NCI-H1694 treated with DMSO at 0.1 percent for 48 hours (cell line): ENCODE data around the gene PMPCB.

ENCODE experiments used
- DNase-seq: peaks from one replicate; lab custom pipeline; 2025; lab: John Stamatoyannopoulos, UW

The PMPCB gene

DNA sequence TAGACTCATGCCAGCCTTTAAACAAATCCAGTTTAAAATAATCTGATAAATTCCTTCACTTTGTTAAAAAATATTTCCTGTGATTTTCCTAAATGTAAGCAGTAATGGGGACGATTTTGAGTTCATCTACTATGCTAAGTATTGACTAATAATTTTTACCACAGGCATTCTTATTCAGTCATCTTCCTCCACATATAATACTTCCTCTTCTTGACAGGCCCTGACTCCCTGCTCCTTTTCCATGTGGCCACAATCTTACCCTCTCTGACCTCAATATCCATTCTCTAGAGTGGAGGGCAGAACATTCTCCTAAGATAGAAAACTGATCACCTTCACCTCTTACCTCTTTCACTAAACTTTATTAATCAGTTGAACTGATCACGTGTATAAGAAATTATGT lies 39.5 kb downstream of the PMPCB start:
- DNase-seq: no peak

- no peak for DNase-seq
These were observed 41.6 kb downstream of the PMPCB start for GRCh38 chr7:103338864-103339263.

DNA sequence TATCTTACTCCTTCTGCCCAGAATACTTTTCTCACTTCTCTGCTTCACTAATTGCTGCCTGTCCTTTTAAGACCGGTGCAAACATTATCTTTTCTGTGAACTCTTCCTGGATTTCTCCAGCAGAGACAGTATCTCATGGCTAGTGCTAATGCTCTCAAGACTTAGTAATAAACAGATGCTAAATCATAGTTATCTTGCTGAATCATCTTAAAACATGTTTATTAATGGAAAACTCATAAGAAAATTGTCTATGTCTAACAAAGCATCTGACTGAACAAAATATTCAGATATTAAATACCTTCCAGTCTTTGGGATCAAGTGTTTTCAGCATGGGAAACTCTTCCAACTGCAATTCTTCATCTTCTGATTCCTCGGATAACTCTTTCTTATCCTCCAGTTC lies 44.2 kb downstream of the PMPCB start:
- DNase-seq: no peak

DNA sequence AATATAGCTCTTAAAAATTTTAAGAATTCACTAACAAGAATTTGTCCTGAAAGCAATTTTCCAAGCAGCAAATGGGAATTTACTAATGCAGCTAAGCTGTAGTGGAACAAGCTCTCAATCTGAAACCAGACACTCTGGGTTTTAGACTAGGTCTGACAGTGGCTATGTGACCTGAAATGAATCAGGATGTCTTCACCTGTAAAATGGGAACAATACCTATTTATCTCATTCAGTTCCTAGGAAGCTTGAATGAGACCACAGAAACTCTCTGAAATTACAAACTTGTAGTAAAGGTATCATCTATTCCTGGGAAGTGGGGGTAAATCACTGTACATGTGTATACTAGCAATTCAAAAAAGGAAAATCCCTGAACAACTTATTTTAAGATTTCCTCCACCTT lies 46.1 kb downstream of the PMPCB start:
- no peak for DNase-seq

- DNase-seq: peak; percentile 4
These were observed 46.7 kb downstream of the PMPCB start for GRCh38 chr7:103343758-103344452.

GRCh38 chr7:103344453-103345149 lies 47.4 kb downstream of the PMPCB start, which contains the start of gene DNAJC2:
Gene DNAJC2 (minus strand): TSS chr7:103344767. CDS start chr7:103344622, 145 bp downstream.
- peak; percentile 85 for DNase-seq

DNA sequence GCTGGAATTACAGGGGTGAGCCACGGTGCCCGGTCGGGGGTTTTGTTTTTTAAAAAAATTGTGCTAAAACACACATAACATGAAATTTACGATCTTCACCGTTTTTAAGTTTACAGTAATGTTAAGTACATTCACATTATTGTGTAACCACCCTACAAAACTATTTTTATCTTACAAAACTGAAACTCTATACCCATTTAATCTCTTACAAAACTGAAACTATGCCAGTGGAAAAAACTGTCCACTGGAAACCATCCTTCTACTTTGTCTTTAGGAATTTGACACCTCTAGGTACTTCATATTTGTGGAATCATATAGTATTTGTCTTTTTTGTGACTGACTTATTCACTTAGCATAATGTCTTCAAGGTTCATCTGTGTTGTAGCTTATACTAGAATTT lies 49.2 kb downstream of the PMPCB start:
- DNase-seq: no peak

DNA sequence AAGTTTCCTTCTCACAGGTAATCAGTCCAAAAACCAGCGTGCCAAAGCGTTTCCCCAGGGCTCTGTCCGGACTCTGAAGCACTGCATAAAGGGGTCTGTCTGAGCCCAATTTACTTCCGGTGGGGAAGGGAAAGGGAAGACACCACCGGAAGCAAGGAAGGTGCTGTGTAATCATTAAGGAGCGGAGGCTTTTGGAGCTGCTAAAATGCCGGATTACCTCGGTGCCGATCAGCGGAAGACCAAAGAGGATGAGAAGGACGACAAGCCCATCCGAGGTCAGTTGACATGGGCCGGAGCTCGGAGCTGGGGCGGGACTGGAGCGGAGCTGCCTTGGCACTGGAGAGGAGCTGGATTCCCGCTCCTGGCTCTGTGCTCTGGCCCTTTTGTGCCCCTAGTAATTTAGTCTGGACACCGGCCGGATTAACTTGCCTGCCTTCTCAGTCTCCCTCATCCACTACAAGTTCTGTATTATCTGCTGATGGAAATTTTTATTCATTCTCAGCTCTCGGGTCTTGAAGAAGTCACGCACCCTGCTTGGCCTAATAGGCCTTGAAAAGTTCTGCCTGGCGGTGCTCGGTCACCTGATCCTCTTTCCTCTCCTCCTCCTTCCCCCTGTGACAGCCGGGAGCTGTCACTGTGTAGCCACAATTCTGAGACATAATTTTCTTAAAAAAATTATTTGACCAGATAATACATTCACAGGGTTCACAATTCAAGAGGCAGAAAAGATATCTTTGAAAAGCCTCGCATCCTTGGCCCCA lies 50.5 kb downstream of the PMPCB start, which contains the start of gene PSMC2:
Gene PSMC2, plus strand, starts transcription at position 137 of the 761 bp plus-strand sequence. Its CDS starts 69 bp downstream, at position 206.
- DNase-seq: peak; percentile 88

GRCh38 chr7:103348452-103348851 lies 51.2 kb downstream of the PMPCB start:
- DNase-seq: no peak

GRCh38 chr7:103348959-103349358 lies 51.7 kb downstream of the PMPCB start:
- no peak for DNase-seq

- no peak for DNase-seq
These were observed 52.6 kb downstream of the PMPCB start for GRCh38 chr7:103349805-103350204.
